Mammary epithelial cell (primary cell): ENCODE data around the gene ADGRG7.
"Not testable (repeated sequence)": the region's sequence is repeated elsewhere in the genome, so short reads cannot be mapped to it uniquely, and the experiment has no call there.

Source experiments
- CTCF ChIP-seq, 2 donors: IDR thresholded peaks in 1 of 2; conservative IDR thresholded peaks in 1 of 2; 2 replicates each; pipeline ENCODE4 v1.5.1; 2011 to 2012; ENCODE audit warnings: inconsistent platforms in 2 of 2, low read length in 2 of 2, mild to moderate bottlenecking in 2 of 2, control low read depth in 1 of 2, low read depth in 1 of 2; ENCODE audit not compliant: insufficient read depth in 1 of 2; ENCODE audit errors: extremely low read depth in 1 of 2
- EZH2 ChIP-seq: IDR thresholded peaks from 2 replicates; pipeline ENCODE4 v1.6.1; 2012; ENCODE audit warnings: low read length, inconsistent platforms, borderline replicate concordance

DNA sequence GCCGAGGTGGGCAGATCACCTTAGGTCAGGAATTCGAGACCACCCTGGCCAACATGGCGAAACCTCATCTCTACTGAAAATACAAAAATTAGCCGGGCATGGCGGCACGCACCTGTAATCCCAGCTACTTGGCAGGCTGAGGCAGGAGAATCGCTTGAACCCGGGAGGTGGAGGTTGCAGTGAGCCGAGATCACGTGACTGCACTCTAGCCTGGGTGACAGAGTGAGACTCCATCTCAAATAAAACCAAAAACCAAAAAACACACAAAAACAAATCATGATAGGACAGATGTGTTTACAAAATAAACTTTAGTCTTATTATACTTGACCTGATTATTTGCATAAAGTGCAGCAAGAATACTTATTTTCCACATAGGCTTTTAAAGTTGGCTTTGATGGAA lies 27.2 kb upstream of the ADGRG7 start:
- TF ChIP-seq CTCF (conservative IDR thresholded peaks at IDR 0.05 in 1 of 2, IDR thresholded peaks at IDR 0.05 in 1 of 2; ENCODE audit: extremely low read depth in 1 of 2, insufficient read depth in 1 of 2, low read depth in 1 of 2, low read length in 2 of 2); EZH2: not testable (repeated sequence)
